Loucy (cell line): ENCODE data around the gene PBOV1.

ENCODE experiments used
- EZH2phosphoT487 ChIP-seq: fragments of 200-600 bp; IDR thresholded peaks from 2 replicates; pipeline ENCODE4 v1.6.1; 2018; ENCODE audit warnings: antibody characterized with exemption, mild to moderate bottlenecking, moderate library complexity, borderline replicate concordance
- TF ChIP-seq, protein P1 (sequence below): fragments of 200-600 bp; sonication (generic); conservative IDR thresholded peaks from 2 replicates; pipeline ENCODE4 v1.5.1; 2014; ENCODE audit warnings: mild to moderate bottlenecking, antibody characterized with exemption, low read length

DNA sequence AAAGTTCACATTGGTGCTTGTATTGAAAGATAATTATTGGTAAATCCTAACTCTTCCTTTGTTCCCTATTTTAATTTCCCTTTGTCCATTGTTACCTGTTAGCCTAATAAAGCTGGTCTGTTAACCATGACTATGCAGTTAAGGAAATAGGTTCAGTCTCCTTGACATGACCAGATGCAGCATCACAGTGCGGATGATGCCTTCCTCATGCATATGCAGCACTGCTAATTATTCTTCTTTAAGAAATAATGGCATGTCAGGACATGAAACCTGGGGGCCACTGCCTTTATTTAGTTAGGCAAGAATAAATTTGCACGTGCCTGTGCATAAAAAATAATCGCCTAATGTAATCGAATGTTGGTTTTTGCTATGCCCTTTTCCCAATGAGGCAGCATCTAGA is 16.5 kb downstream of the PBOV1 start:
- TF ChIP-seq, protein P1, sequence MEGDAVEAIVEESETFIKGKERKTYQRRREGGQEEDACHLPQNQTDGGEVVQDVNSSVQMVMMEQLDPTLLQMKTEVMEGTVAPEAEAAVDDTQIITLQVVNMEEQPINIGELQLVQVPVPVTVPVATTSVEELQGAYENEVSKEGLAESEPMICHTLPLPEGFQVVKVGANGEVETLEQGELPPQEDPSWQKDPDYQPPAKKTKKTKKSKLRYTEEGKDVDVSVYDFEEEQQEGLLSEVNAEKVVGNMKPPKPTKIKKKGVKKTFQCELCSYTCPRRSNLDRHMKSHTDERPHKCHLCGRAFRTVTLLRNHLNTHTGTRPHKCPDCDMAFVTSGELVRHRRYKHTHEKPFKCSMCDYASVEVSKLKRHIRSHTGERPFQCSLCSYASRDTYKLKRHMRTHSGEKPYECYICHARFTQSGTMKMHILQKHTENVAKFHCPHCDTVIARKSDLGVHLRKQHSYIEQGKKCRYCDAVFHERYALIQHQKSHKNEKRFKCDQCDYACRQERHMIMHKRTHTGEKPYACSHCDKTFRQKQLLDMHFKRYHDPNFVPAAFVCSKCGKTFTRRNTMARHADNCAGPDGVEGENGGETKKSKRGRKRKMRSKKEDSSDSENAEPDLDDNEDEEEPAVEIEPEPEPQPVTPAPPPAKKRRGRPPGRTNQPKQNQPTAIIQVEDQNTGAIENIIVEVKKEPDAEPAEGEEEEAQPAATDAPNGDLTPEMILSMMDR = no peak
- no peak for TF ChIP-seq EZH2phosphoT487
